H9 (cell line): ENCODE results near the gene ARHGEF17. TPM values are rescaled to one million over a fixed set of nuclear protein-coding genes. Genes with fewer than 3 reads are reported as not detected.

Experiments
- DNase-seq: peaks from one replicate; pipeline ENCODE4 v3.0.0-alpha.2; 2017
- H2AFZ ChIP-seq: one replicate; pipeline ENCODE4 v1.6.1; 2013; ENCODE audit warnings: mild to moderate bottlenecking, low read length, control low read depth, moderate library complexity
- H2AK5ac ChIP-seq: 2 replicates; pipeline ENCODE4 v1.6.1; 2013; ENCODE audit warnings: low read length, control low read depth, mixed read lengths; ENCODE audit not compliant: insufficient read length
- H2BK120ac ChIP-seq: one replicate; pipeline ENCODE4 v1.6.1; 2013; ENCODE audit warnings: low read depth, mild to moderate bottlenecking, low read length, control low read depth, inconsistent platforms; ENCODE audit not compliant: poor library complexity, severe bottlenecking
- H2BK12ac ChIP-seq: 2 replicates; pipeline ENCODE4 v1.6.1; 2013; ENCODE audit warnings: low read length, control low read depth, mixed read lengths, low read depth; ENCODE audit not compliant: insufficient read length
- H2BK15ac ChIP-seq: 2 replicates; pipeline ENCODE4 v1.6.1; 2013; ENCODE audit warnings: low read depth, low read length, control low read depth
- H2BK20ac ChIP-seq: one replicate; pipeline ENCODE4 v1.6.1; 2013; ENCODE audit warnings: low read depth, mild to moderate bottlenecking, low read length, control low read depth, inconsistent platforms; ENCODE audit not compliant: poor library complexity, severe bottlenecking
- H2BK5ac ChIP-seq: 2 replicates; pipeline ENCODE4 v1.6.1; 2013; ENCODE audit warnings: low read length, control low read depth, mixed read lengths; ENCODE audit not compliant: insufficient read length
- H3K14ac ChIP-seq: 2 replicates; pipeline ENCODE4 v1.6.1; 2013; ENCODE audit warnings: low read length, control low read depth; ENCODE audit not compliant: insufficient read depth
- H3K18ac ChIP-seq: 2 replicates; pipeline ENCODE4 v1.6.1; 2013; ENCODE audit warnings: low read depth, mild to moderate bottlenecking, mixed read lengths, low read length, control low read depth; ENCODE audit not compliant: insufficient read length
- H3K23ac ChIP-seq: 2 replicates; pipeline ENCODE4 v1.6.1; 2013; ENCODE audit warnings: low read length, control low read depth, mixed read lengths, low read depth; ENCODE audit not compliant: insufficient read length
- H3K23me2 ChIP-seq: 2 replicates; pipeline ENCODE4 v1.6.1; 2013; ENCODE audit warnings: low read depth, mild to moderate bottlenecking, mixed read lengths, low read length, control low read depth; ENCODE audit not compliant: insufficient read length, poor library complexity, severe bottlenecking
- H3K27ac ChIP-seq: 2 replicates; pipeline ENCODE4 v1.5.1; 2013; ENCODE audit warnings: low read length, control low read depth, mixed read lengths, low read depth; ENCODE audit not compliant: insufficient read length
- H3K27me3 ChIP-seq: 2 replicates; pipeline ENCODE4 v1.6.1; 2013; ENCODE audit warnings: low read length, control low read depth, inconsistent platforms; ENCODE audit not compliant: insufficient read depth
- H3K4ac ChIP-seq: 2 replicates; pipeline ENCODE4 v1.6.1; 2013; ENCODE audit warnings: low read depth, mild to moderate bottlenecking, control low read depth, inconsistent platforms, low read length, moderate library complexity
- H3K4me1 ChIP-seq: 2 replicates; pipeline ENCODE4 v1.6.1; 2013; ENCODE audit warnings: low read length, control low read depth, inconsistent platforms; ENCODE audit not compliant: insufficient read depth
- H3K4me2 ChIP-seq: 2 replicates; pipeline ENCODE4 v1.6.1; 2013; ENCODE audit warnings: low read length, control low read depth, mixed read lengths; ENCODE audit not compliant: insufficient read length, insufficient read depth
- H3K56ac ChIP-seq: 2 replicates; pipeline ENCODE4 v1.6.1; 2013; ENCODE audit warnings: low read depth, mild to moderate bottlenecking, mixed read lengths, low read length, control low read depth; ENCODE audit not compliant: insufficient read length
- H3K79me1 ChIP-seq: 2 replicates; pipeline ENCODE4 v1.6.1; 2013; ENCODE audit warnings: low read depth, mild to moderate bottlenecking, moderate library complexity, low read length, control low read depth, inconsistent platforms; ENCODE audit not compliant: insufficient read depth, poor library complexity, severe bottlenecking
- H3K79me2 ChIP-seq: 2 replicates; pipeline ENCODE4 v1.6.1; 2013; ENCODE audit warnings: low read length, control low read depth, inconsistent platforms; ENCODE audit not compliant: insufficient read depth
- H3K9ac ChIP-seq: 2 replicates; pipeline ENCODE4 v1.6.1; 2013; ENCODE audit warnings: low read length, control low read depth, mixed read lengths; ENCODE audit not compliant: insufficient read length; ENCODE audit errors: extremely low read depth
- H3K9me3 ChIP-seq: one replicate; pipeline ENCODE4 v1.6.1; 2013; ENCODE audit warnings: low read depth, low read length, inconsistent platforms; ENCODE audit not compliant: control insufficient read depth
- H3T11ph ChIP-seq: one replicate; pipeline ENCODE4 v1.6.1; 2013; ENCODE audit warnings: mild to moderate bottlenecking, low read length, control low read depth, inconsistent platforms
- H4K20me1 ChIP-seq: one replicate; pipeline ENCODE4 v1.6.1; 2013; ENCODE audit not compliant: control insufficient read depth, insufficient read length, insufficient read depth
- H4K5ac ChIP-seq: 2 replicates; pipeline ENCODE4 v1.6.1; 2013; ENCODE audit warnings: low read depth, mild to moderate bottlenecking, mixed read lengths, low read length, control low read depth; ENCODE audit not compliant: insufficient read length
- H4K8ac ChIP-seq: replicated peaks from 2 replicates; pipeline ENCODE4 v1.6.1; 2013; ENCODE audit warnings: low read length, control low read depth, mixed read lengths, low read depth; ENCODE audit not compliant: insufficient read length
- H4K91ac ChIP-seq: 2 replicates; pipeline ENCODE4 v1.6.1; 2013; ENCODE audit warnings: low read depth, mild to moderate bottlenecking, moderate library complexity, mixed read lengths, low read length, control low read depth; ENCODE audit not compliant: insufficient read length
- H3K27ac Mint-ChIP-seq, 3 experiments: 2 replicates in 2 of 3; 3 replicates in 1 of 3; pipeline ENCODE4 v1.8.0; 2020 to 2021; ENCODE audit warnings: mixed read lengths in 3 of 3, mild to moderate bottlenecking in 1 of 3, moderate library complexity in 1 of 3
- H3K27me3 Mint-ChIP-seq: 2 replicates; pipeline ENCODE4 v1.8.0; 2021; ENCODE audit warnings: low read depth, mild to moderate bottlenecking, moderate library complexity, mixed read lengths
- H3K36me3 Mint-ChIP-seq, 3 experiments: 2 replicates in 2 of 3; 3 replicates in 1 of 3; pipeline ENCODE4 v1.8.0; 2020 to 2021; ENCODE audit warnings: low read depth in 3 of 3, mixed read lengths in 3 of 3; ENCODE audit not compliant: insufficient read depth in 1 of 3
- H3K4me1 Mint-ChIP-seq, 2 experiments: 2 replicates each; pipeline ENCODE4 v1.8.0; 2020; ENCODE audit warnings: mixed read lengths in 2 of 2
- H3K4me3 Mint-ChIP-seq, 2 experiments: 2 replicates in 1 of 2; 3 replicates in 1 of 2; pipeline ENCODE4 v1.8.0; 2020 to 2021; ENCODE audit warnings: mild to moderate bottlenecking in 2 of 2, mixed read lengths in 2 of 2, moderate library complexity in 1 of 2
- H3K9me3 Mint-ChIP-seq, 2 experiments: 2 replicates in 1 of 2; 3 replicates in 1 of 2; pipeline ENCODE4 v1.8.0; 2020; ENCODE audit warnings: mild to moderate bottlenecking in 2 of 2, mixed read lengths in 2 of 2, moderate library complexity in 1 of 2
- CTCF ChIP-seq: fragments of 200-600 bp; sonication (generic); conservative IDR thresholded peaks from 3 replicates; pipeline ENCODE4 v1.8.0; 2021; ENCODE audit warnings: antibody characterized with exemption, mild to moderate bottlenecking
- WGBS: extraction: QIAGEN DNeasy Blood & Tissue Kit; methylation state at CpG from one replicate; pipeline ENCODE4 v1.1.7; 2013; ENCODE audit warnings: missing lambda C conversion rate, low lambda C conversion rate, mixed read lengths; ENCODE audit not compliant: insufficient read length; ENCODE audit errors: extremely low coverage; 5-methylcytosine and 5-hydroxymethylcytosine counted together
- total RNA-seq: library from RNA; stranded (reverse); gene quantifications from 2 replicates; pipeline ENCODE4 v1.2.1, GENCODE V29; 2021

ARHGEF17 gene
- total RNA-seq, 1 experiment from 2014 or later: 7.4 TPM

GRCh38 chr11:73376803-73377629, 68.9 kb downstream of the ARHGEF17 start:
- no peak for DNase-seq
- H3K4me3 Mint-ChIP-seq: peak overlapping the region; percentile 80 to 86

More at GRCh38 chr11:73376803-73377629, 68.9 kb downstream of the ARHGEF17 start:
- H3K23me2 ChIP-seq: peaks cover 6% of the 10 kb centered on the region
- Mint-ChIP-seq H3K9me3 (no peaks in the 10 kb centered on the region), H3K36me3 (no peaks in the 10 kb centered on the region; a peak in 1 of 7 replicates), H3K4me1 (peaks cover 19% of the 10 kb centered on the region in 2 experiments), H3K27me3 (peaks cover 21% of the 10 kb centered on the region), H3K27ac (peak overlapping the region in 1 of 3 experiments; percentile 74; a peak in 1 of 7 replicates)
- H2AFZ ChIP-seq: no peak overlapping the region
- H2AK5ac ChIP-seq: no peak overlapping the region
- H3K4me2 ChIP-seq: peak overlapping the region; percentile 68
- peaks cover 3% of the 10 kb centered on the region; the same call in 1 of the 2 replicates for H3K4me1 ChIP-seq
- no CpG with 5 or more reads among the region's 56 CpGs for WGBS
- H2BK5ac ChIP-seq: no peak overlapping the region
- H3K27me3 ChIP-seq: no peaks in the 10 kb centered on the region; the same call in 1 of the 2 replicates
- peak overlapping the region; percentile 12 for H3K9ac ChIP-seq
- H4K5ac ChIP-seq: no peak overlapping the region
- no peak overlapping the region for H3K18ac ChIP-seq
- no peak for TF ChIP-seq CTCF
- H4K20me1 ChIP-seq: no peaks in the 10 kb centered on the region
- H4K91ac ChIP-seq: no peak overlapping the region
- H3K9me3 ChIP-seq: no peaks in the 10 kb centered on the region
- no peak overlapping the region for H3T11ph ChIP-seq
- H3K79me2 ChIP-seq: no peaks in the 10 kb centered on the region; the same call in 1 of the 2 replicates
- H3K4ac ChIP-seq: no peak overlapping the region
- no peak overlapping the region for H4K8ac ChIP-seq
- H3K14ac ChIP-seq: peak overlapping the region; percentile 49
- H3K27ac ChIP-seq: no peak overlapping the region
- H2BK120ac ChIP-seq: no peak overlapping the region
- no peak overlapping the region for H2BK12ac ChIP-seq
- H3K23ac ChIP-seq: no peak overlapping the region
- no peak overlapping the region for H3K56ac ChIP-seq
- no peak overlapping the region for H2BK20ac ChIP-seq
- no peak overlapping the region for H2BK15ac ChIP-seq
- H3K79me1 ChIP-seq: no peaks in the 10 kb centered on the region
